Fibroblast of lung (primary cell): Measurements from ENCODE around the gene RSPH3. TPM values are rescaled to one million over a fixed set of nuclear protein-coding genes. Genes with fewer than 3 reads are reported as not detected.
"Not testable (repeated sequence)": the region's sequence is repeated elsewhere in the genome, so short reads cannot be mapped to it uniquely, and the experiment has no call there.

ENCODE experiments used
- DNase-seq, 2 donors: peaks; one replicate each; pipeline versions ENCODE4 v3.0.0 to v3.0.0-alpha.2; 2010; ENCODE audit warnings: low read depth in 2 of 2
- H2AFZ ChIP-seq: 2 replicates; pipeline ENCODE4 v1.5.1; 2012; ENCODE audit warnings: low read length, control low read depth, inconsistent platforms
- H3K27ac ChIP-seq: 2 replicates; pipeline ENCODE4 v1.5.1; 2011; ENCODE audit warnings: low read length, control low read depth; ENCODE audit not compliant: insufficient read depth
- H3K27me3 ChIP-seq: 2 replicates; pipeline ENCODE4 v1.5.1; 2011; ENCODE audit warnings: mild to moderate bottlenecking, low read length; ENCODE audit not compliant: control insufficient read depth, insufficient read depth
- H3K36me3 ChIP-seq: 2 replicates; pipeline ENCODE4 v1.5.1; 2011; ENCODE audit warnings: low read length; ENCODE audit not compliant: control insufficient read depth, insufficient read depth
- H3K4me1 ChIP-seq: 2 replicates; pipeline ENCODE4 v1.5.1; 2011; ENCODE audit warnings: low read length; ENCODE audit not compliant: control insufficient read depth, insufficient read depth; ENCODE audit errors: extremely low read depth
- H3K4me2 ChIP-seq: 2 replicates; pipeline ENCODE4 v1.5.1; 2011; ENCODE audit warnings: low read length, control low read depth; ENCODE audit not compliant: insufficient read depth; ENCODE audit errors: extremely low read depth
- H3K4me3 ChIP-seq, 4 experiments: fragments of 200-600 bp in 1 of 4; sonication (generic) in 1 of 4; replicated peaks in 1 of 4; 2 replicates each; pipeline ENCODE4 v1.5.1; 2011 to 2016; ENCODE audit warnings: low read length in 4 of 4, low read depth in 3 of 4, mild to moderate bottlenecking in 3 of 4, control low read depth in 2 of 4, inconsistent platforms in 1 of 4, mixed read lengths in 1 of 4; ENCODE audit not compliant: insufficient read depth in 1 of 4; ENCODE audit errors: control extremely low read depth in 1 of 4
- H3K79me2 ChIP-seq: 2 replicates; pipeline ENCODE4 v1.5.1; 2012; ENCODE audit warnings: mild to moderate bottlenecking, low read length, inconsistent platforms; ENCODE audit not compliant: control insufficient read depth, insufficient read depth
- H3K9ac ChIP-seq: 2 replicates; pipeline ENCODE4 v1.5.1; 2011; ENCODE audit warnings: mild to moderate bottlenecking, low read length, control low read depth; ENCODE audit not compliant: insufficient read depth
- H3K9me3 ChIP-seq: 2 replicates; pipeline ENCODE4 v1.5.1; 2012; ENCODE audit warnings: low read depth, low read length; ENCODE audit not compliant: control insufficient read depth, insufficient read depth
- H4K20me1 ChIP-seq: 2 replicates; pipeline ENCODE4 v1.5.1; 2011; ENCODE audit warnings: low read length; ENCODE audit not compliant: control insufficient read depth, insufficient read depth; ENCODE audit errors: extremely low read depth
- EZH2 ChIP-seq: IDR thresholded peaks from 2 replicates; pipeline ENCODE4 v1.5.1; 2012; ENCODE audit warnings: low read length, control low read depth, mild to moderate bottlenecking; ENCODE audit errors: missing control alignments
- polyA plus RNA-seq, 2 donors: library from polyadenylated mRNA; depleted of rRNA in 1 of 2; stranded (reverse) in 1 of 2; unstranded in 1 of 2; fragments of >200 nt; gene quantifications; 2 replicates each; pipeline ENCODE4 v1.2.1, GENCODE V29; 2011 to 2012; ENCODE audit warnings: missing spikeins in 1 of 2
- total RNA-seq: library from RNA; depleted of rRNA; stranded (reverse); fragments of >200 nt; gene quantifications from 2 replicates; pipeline ENCODE4 v1.2.1, GENCODE V29; 2014
- TF ChIP-seq, protein P1 (sequence below), 2 donors: IDR thresholded peaks in 1 of 2; conservative IDR thresholded peaks in 1 of 2; 1 replicate in 1 of 2; 2 replicates in 1 of 2; pipeline ENCODE4 v1.5.1; 2011 to 2012; ENCODE audit warnings: low read length in 2 of 2, control low read depth in 1 of 2, inconsistent platforms in 1 of 2, low read depth in 1 of 2, mild to moderate bottlenecking in 1 of 2

Gene RSPH3
- total and polyA plus RNA-seq, 2 donors (not counting 1 experiment from before 2014, with no cell fraction given), result 2.3 to 5.9 TPM

DNA sequence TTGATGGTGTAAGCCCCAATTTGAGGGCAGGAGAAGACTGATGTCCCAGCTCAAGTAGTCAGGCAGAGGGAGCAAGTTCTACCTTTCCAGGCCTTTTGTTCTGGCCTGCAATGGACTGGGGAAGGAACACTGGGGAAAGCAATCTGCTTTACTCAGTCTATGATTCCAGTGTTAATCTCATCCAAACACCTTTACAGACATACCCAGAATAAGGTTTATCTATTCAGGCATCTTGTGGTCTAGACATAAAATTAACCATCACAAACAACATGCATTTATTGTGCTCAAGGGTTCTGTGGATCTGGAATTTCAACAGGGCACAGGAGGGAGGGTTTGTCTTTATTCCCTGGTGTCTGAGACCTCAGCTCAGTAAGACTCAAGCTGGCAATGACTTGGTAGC lies 14.4 kb upstream of the RSPH3 start:
- Histone ChIP-seq H3K9me3 (no peaks in the 10 kb centered on the region), H3K27me3 (no peaks in the 10 kb centered on the region), H3K79me2 (no peaks in the 10 kb centered on the region), H3K36me3 (no peaks in the 10 kb centered on the region), H3K27ac (no peak overlapping the region), H4K20me1 (no peaks in the 10 kb centered on the region), H3K4me2 (no peak overlapping the region), H2AFZ (no peak overlapping the region), H3K4me3 (no peak overlapping the region), H3K9ac (no peak overlapping the region), H3K4me1 (no peaks in the 10 kb centered on the region)
- no peak for DNase-seq
- TF ChIP-seq, protein P1, sequence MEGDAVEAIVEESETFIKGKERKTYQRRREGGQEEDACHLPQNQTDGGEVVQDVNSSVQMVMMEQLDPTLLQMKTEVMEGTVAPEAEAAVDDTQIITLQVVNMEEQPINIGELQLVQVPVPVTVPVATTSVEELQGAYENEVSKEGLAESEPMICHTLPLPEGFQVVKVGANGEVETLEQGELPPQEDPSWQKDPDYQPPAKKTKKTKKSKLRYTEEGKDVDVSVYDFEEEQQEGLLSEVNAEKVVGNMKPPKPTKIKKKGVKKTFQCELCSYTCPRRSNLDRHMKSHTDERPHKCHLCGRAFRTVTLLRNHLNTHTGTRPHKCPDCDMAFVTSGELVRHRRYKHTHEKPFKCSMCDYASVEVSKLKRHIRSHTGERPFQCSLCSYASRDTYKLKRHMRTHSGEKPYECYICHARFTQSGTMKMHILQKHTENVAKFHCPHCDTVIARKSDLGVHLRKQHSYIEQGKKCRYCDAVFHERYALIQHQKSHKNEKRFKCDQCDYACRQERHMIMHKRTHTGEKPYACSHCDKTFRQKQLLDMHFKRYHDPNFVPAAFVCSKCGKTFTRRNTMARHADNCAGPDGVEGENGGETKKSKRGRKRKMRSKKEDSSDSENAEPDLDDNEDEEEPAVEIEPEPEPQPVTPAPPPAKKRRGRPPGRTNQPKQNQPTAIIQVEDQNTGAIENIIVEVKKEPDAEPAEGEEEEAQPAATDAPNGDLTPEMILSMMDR (conservative IDR thresholded peaks at IDR 0.05 in 1 of 2, IDR thresholded peaks at IDR 0.05 in 1 of 2; ENCODE audit: low read depth in 1 of 2, low read length in 2 of 2), result no peak
- no peak for TF ChIP-seq EZH2

GRCh38 chr6:159013229-159013628 lies 13.2 kb upstream of the RSPH3 start:
- no peaks in the 10 kb centered on the region for H4K20me1 ChIP-seq
- H3K4me1 ChIP-seq, result no peaks in the 10 kb centered on the region
- no peaks in the 10 kb centered on the region for H3K27me3 ChIP-seq
- H3K4me2 ChIP-seq, result no peak overlapping the region
- H3K9me3 ChIP-seq, result no peaks in the 10 kb centered on the region
- H3K27ac ChIP-seq, result no peak overlapping the region
- H3K36me3 ChIP-seq, result no peaks in the 10 kb centered on the region
- no peak overlapping the region for H3K4me3 ChIP-seq
- peak; percentile 35 to 87 for DNase-seq
- no peak overlapping the region for H2AFZ ChIP-seq
- TF ChIP-seq, protein P1 (conservative IDR thresholded peaks at IDR 0.05 in 1 of 2, IDR thresholded peaks at IDR 0.05 in 1 of 2; ENCODE audit: low read depth in 1 of 2, low read length in 2 of 2), result no peak
- no peak for TF ChIP-seq EZH2
- H3K79me2 ChIP-seq, result no peaks in the 10 kb centered on the region
- H3K9ac ChIP-seq, result no peak overlapping the region

DNA sequence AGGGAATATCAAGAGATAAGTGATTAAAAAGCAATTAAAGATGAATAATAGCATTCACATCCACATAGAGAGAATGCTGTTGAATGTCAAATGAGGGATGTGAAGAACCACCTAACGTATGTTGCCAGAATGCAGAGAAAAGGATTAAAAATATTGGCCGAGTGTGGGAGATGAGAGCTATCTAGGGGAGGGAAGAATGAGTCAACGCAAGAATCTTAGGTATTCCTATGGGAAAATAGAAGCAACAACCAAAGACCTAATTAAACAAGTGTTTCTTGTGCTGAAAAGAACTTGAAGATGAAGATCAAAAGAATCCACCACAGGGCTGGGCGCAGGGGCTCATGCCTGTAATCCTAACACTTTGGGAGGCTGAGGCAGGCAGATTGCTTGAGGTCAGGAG lies 12.2 kb upstream of the RSPH3 start:
- Histone ChIP-seq H3K9me3 (no peaks in the 10 kb centered on the region), H3K27ac (no peak overlapping the region), H4K20me1 (no peaks in the 10 kb centered on the region), H3K9ac (no peak overlapping the region), H3K36me3 (no peaks in the 10 kb centered on the region), H3K79me2 (no peaks in the 10 kb centered on the region), H3K27me3 (no peaks in the 10 kb centered on the region), H3K4me1 (no peaks in the 10 kb centered on the region), H2AFZ (no peak overlapping the region), H3K4me3 (no peak overlapping the region), H3K4me2 (no peak overlapping the region)
- DNase-seq, result peak in 1 of 2 donors; percentile 84
- TF ChIP-seq, protein P1 (conservative IDR thresholded peaks at IDR 0.05 in 1 of 2, IDR thresholded peaks at IDR 0.05 in 1 of 2; ENCODE audit: low read depth in 1 of 2, low read length in 2 of 2), result no peak
- no peak for TF ChIP-seq EZH2

- H3K27ac ChIP-seq, H3K9ac ChIP-seq, H3K27me3 ChIP-seq, H3K9me3 ChIP-seq, H2AFZ ChIP-seq, H3K4me2 ChIP-seq, H3K79me2 ChIP-seq, H4K20me1 ChIP-seq, H3K4me3 ChIP-seq, H3K4me1 ChIP-seq, H3K36me3 ChIP-seq: not testable (repeated sequence)
- peak in 1 of 2 donors; percentile 20 for DNase-seq
These were observed 10.1 kb upstream of the RSPH3 start for GRCh38 chr6:159010037-159010612.
